Esophagus muscularis mucosa (tissue), 4 donors: ENCODE data around the gene TGFBR1. TPM values are rescaled to one million over a fixed set of nuclear protein-coding genes. Genes with fewer than 3 reads are reported as not detected.

Source experiments
- DNase-seq: peaks from one replicate; pipeline ENCODE4 v3.0.0-alpha.2; 2017; ENCODE audit errors: extremely low spot score
- H3K27ac ChIP-seq, 4 donors: fragments of 200-600 bp; sonication (generic); replicated peaks in 1 of 4; 1 replicate in 3 of 4; 2 replicates in 1 of 4; pipeline ENCODE4 v1.5.1; 2016 to 2019; ENCODE audit warnings: mild to moderate bottlenecking in 1 of 4
- H3K27me3 ChIP-seq, 4 donors: fragments of 200-600 bp; sonication (generic); one replicate each; pipeline versions ENCODE4 v1.5.1 to v1.6.0; 2016 to 2019
- H3K36me3 ChIP-seq, 4 donors: fragments of 200-600 bp; sonication (generic); one replicate each; pipeline ENCODE4 v1.5.1; 2016 to 2019
- H3K4me1 ChIP-seq, 4 donors: fragments of 200-600 bp; sonication (generic); one replicate each; pipeline ENCODE4 v1.5.1; 2016 to 2019
- H3K4me3 ChIP-seq, 4 donors: fragments of 200-600 bp; sonication (generic); 1 replicate in 2 of 4; 2 replicates in 2 of 4; pipeline ENCODE4 v1.5.1; 2016 to 2019; ENCODE audit warnings: mild to moderate bottlenecking in 4 of 4, moderate library complexity in 1 of 4
- H3K9me3 ChIP-seq, 4 donors: fragments of 200-600 bp; sonication (generic); 1 replicate in 3 of 4; 2 replicates in 1 of 4; pipeline ENCODE4 v1.5.1; 2016 to 2019
- EP300 ChIP-seq: sonication (generic); formaldehyde crosslinking; IDR thresholded peaks from one replicate; pipeline ENCODE4 v1.6.1; 2017; ENCODE audit warnings: antibody characterized with exemption
- POLR2A ChIP-seq: fragments of 450-650 bp; IDR thresholded peaks from one replicate; pipeline ENCODE4 v1.6.1; 2017; ENCODE audit warnings: antibody characterized with exemption, moderate library complexity, mild to moderate bottlenecking, low read depth
- POLR2AphosphoS5 ChIP-seq, 2 donors: sonication (generic); formaldehyde crosslinking; IDR thresholded peaks; one replicate each; pipeline ENCODE4 v1.6.1; 2017; ENCODE audit warnings: antibody characterized with exemption in 2 of 2
- WGBS: methylation state at CpG from one replicate; pipeline ENCODE4 v1.1.5; 2018; 5-methylcytosine and 5-hydroxymethylcytosine counted together
- intact Hi-C: fragments of 100-400 bp; cut with DNase I; formaldehyde crosslinking; loops from one replicate; pipeline ENCODE4 v1.15.1; 2023
- total RNA-seq, 4 donors: library from RNA; depleted of rRNA; stranded (reverse); fragments of >200 nt; gene quantifications; one replicate each; pipeline versions ENCODE4 v1.1.0 to v1.2.1, GENCODE V29; 2016
- TF ChIP-seq, protein P1 (sequence below), 3 experiments: fragments of 200-600 bp in 2 of 3; fragments of 450-650 bp in 1 of 3; sonication (generic) in 2 of 3; IDR thresholded peaks; one replicate each; pipeline ENCODE4 v1.5.1; 2017 to 2019; ENCODE audit warnings: antibody characterized with exemption in 3 of 3, mild to moderate bottlenecking in 2 of 3, moderate library complexity in 1 of 3

TGFBR1 gene
- total RNA-seq, 4 donors from 2014 or later = 33.7 to 63.1 (median 48.1) TPM

- intact Hi-C loops = no loop called here
- Histone ChIP-seq H3K4me3 (no peak overlapping the region), H3K9me3 (no peaks in the 10 kb centered on the region), H3K27me3 (no peaks in the 10 kb centered on the region), H3K4me1 (peaks cover under 1 to 21% (median 13%) of the 10 kb centered on the region in 4 donors), H3K36me3 (peaks cover 0 to 44% (median 28%) of the 10 kb centered on the region in 4 donors), H3K27ac (peak overlapping the region in 3 of 4 donors; percentile 4 to 45 (median 17))
- no peak for DNase-seq
- WGBS = 76% methylated on average over 9 of the region's 9 CpGs
- TF ChIP-seq EP300 (no peak), POLR2AphosphoS5 (IDR thresholded peaks at IDR 0.05) (peak in 1 of 2 donors; percentile 18), POLR2A (no peak)
- TF ChIP-seq, protein P1, sequence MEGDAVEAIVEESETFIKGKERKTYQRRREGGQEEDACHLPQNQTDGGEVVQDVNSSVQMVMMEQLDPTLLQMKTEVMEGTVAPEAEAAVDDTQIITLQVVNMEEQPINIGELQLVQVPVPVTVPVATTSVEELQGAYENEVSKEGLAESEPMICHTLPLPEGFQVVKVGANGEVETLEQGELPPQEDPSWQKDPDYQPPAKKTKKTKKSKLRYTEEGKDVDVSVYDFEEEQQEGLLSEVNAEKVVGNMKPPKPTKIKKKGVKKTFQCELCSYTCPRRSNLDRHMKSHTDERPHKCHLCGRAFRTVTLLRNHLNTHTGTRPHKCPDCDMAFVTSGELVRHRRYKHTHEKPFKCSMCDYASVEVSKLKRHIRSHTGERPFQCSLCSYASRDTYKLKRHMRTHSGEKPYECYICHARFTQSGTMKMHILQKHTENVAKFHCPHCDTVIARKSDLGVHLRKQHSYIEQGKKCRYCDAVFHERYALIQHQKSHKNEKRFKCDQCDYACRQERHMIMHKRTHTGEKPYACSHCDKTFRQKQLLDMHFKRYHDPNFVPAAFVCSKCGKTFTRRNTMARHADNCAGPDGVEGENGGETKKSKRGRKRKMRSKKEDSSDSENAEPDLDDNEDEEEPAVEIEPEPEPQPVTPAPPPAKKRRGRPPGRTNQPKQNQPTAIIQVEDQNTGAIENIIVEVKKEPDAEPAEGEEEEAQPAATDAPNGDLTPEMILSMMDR (IDR thresholded peaks at IDR 0.05) = no peak
Observed at GRCh38 chr9:99071313-99072039, 33.4 kb upstream of the TGFBR1 start.

- H3K27me3 ChIP-seq = no peaks in the 10 kb centered on the region
- no peak for DNase-seq
- peaks cover 0 to 38% (median 26%) of the 10 kb centered on the region in 4 donors for H3K36me3 ChIP-seq
- 78% methylated on average over 6 of the region's 6 CpGs for WGBS
- peak overlapping the region in 2 of 4 donors; percentile 3 to 17 for H3K27ac ChIP-seq
- no peaks in the 10 kb centered on the region for H3K9me3 ChIP-seq
- intact Hi-C loops = no loop called here
- peaks cover 6 to 21% (median 16%) of the 10 kb centered on the region in 4 donors for H3K4me1 ChIP-seq
- no peak overlapping the region for H3K4me3 ChIP-seq
- TF ChIP-seq, protein P1 (IDR thresholded peaks at IDR 0.05) = no peak
- TF ChIP-seq EP300 (no peak), POLR2A (no peak), POLR2AphosphoS5 (IDR thresholded peaks at IDR 0.05) (no peak)
Observed at GRCh38 chr9:99072040-99072394, 32.9 kb upstream of the TGFBR1 start.

- no peak overlapping the region for H3K27ac ChIP-seq
Observed at GRCh38 chr9:99073347-99073746, 31.6 kb upstream of the TGFBR1 start.

DNA sequence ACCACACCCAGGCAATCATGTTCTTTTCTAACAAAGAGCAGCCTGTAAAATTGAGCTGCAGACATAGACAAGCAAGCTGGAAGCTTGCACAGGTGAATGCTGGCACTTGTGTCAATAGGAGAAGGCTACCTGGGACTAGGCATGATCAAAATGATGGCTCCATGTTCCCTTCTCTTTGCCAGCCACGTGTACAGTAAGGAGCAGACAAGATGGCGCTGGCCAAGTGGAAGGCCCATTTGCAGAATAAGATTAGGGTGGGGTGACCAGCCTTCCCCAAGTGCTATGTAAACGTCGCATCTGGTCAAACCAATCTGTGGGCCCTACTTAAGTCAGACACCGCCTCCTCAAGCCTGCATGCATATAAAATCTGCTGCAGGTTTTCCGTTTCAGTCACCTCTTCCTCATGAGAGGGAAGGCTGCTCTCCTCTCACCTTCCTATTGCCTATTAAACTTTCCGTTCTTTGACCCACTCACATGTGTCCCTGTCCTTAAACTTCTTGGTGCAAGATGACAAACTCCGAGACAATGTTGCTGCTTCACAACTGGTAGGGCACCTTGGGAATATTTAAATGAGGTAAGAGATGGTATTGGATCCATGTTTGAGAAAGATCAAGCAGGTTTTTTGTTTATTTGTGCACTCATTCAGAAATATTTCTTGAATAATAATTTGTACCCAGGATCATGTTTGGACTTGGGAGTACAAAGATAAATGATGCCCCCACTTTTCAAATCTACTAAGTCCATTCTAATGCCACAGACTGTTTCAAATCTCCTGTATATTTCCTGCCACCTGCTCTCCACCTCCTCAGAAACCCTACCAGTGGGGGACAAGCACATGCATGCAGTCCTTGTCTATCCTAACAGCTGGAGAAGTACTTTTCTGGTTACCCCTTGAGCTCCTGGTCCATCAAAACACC is 30.7 kb upstream of the TGFBR1 start:
- 91% methylated on average over 8 of the region's 8 CpGs for WGBS
- H3K4me1 ChIP-seq = peaks cover 10 to 21% (median 16%) of the 10 kb centered on the region in 4 donors
- no peak for DNase-seq
- H3K9me3 ChIP-seq = no peaks in the 10 kb centered on the region
- H3K27me3 ChIP-seq = no peaks in the 10 kb centered on the region
- intact Hi-C loops = no loop called here
- peaks cover 0 to 16% (median 6%) of the 10 kb centered on the region in 4 donors for H3K36me3 ChIP-seq
- no peak overlapping the region for H3K4me3 ChIP-seq
- no peak overlapping the region for H3K27ac ChIP-seq
- TF ChIP-seq POLR2AphosphoS5 (IDR thresholded peaks at IDR 0.05) (no peak), EP300 (no peak), POLR2A (no peak)
- TF ChIP-seq, protein P1 (IDR thresholded peaks at IDR 0.05) = no peak

More at GRCh38 chr9:99073347-99073746, 31.6 kb upstream of the TGFBR1 start:
- no peak overlapping the region for H3K4me3 ChIP-seq
- no peak for DNase-seq
- WGBS = 55% methylated on average over 2 of the region's 2 CpGs
- peaks cover 10 to 21% (median 16%) of the 10 kb centered on the region in 4 donors for H3K4me1 ChIP-seq
- no peaks in the 10 kb centered on the region for H3K27me3 ChIP-seq
- TF ChIP-seq EP300 (no peak), POLR2A (no peak), POLR2AphosphoS5 (IDR thresholded peaks at IDR 0.05) (no peak)
- TF ChIP-seq, protein P1 (IDR thresholded peaks at IDR 0.05) = no peak
- intact Hi-C loops = no loop called here
- no peaks in the 10 kb centered on the region for H3K9me3 ChIP-seq
- peaks cover 0 to 25% (median 14%) of the 10 kb centered on the region in 4 donors for H3K36me3 ChIP-seq
